ENCODE data around the gene NOL4L.

Gene NOL4L

GRCh38 chr20:32437391-32438074 is 147.6 kb downstream of the NOL4L start:
- DNase-seq: no peak

GRCh38 chr20:32436968-32437367 is 148.2 kb downstream of the NOL4L start:
- DNase-seq: no peak

GRCh38 chr20:32436142-32436861 is 148.8 kb downstream of the NOL4L start:
- no peak for DNase-seq

- DNase-seq: no peak
These were observed 149.6 kb downstream of the NOL4L start for GRCh38 chr20:32435449-32436107.

- DNase-seq: no peak
These were observed 150.7 kb downstream of the NOL4L start for GRCh38 chr20:32434434-32434833.

DNA sequence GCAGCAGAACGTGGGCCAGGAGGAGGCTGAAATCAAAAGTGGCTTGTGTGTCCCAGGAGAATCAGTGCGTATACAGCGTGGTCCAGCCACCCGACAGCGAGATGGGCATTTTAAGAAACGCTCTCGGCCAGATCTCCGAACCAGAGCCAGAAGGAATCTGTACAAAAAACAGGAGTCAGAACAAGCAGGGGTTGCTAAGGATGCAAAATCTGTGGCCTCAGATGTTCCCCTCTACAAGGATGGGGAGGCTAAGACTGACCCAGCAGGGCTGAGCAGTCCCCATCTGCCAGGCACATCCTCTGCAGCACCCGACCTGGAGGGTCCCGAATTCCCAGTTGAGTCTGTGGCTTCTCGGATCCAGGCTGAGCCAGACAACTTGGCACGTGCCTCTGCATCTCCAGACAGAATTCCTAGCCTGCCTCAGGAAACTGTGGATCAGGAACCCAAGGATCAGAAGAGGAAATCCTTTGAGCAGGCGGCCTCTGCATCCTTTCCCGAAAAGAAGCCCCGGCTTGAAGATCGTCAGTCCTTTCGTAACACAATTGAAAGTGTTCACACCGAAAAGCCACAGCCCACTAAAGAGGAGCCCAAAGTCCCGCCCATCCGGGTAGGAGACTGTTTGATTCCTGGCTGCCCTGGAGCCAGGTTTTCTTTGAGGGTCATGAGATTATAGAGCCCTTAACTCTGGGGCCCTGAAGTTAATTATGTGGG is 151.7 kb downstream of the NOL4L start:
- no peak for DNase-seq

DNA sequence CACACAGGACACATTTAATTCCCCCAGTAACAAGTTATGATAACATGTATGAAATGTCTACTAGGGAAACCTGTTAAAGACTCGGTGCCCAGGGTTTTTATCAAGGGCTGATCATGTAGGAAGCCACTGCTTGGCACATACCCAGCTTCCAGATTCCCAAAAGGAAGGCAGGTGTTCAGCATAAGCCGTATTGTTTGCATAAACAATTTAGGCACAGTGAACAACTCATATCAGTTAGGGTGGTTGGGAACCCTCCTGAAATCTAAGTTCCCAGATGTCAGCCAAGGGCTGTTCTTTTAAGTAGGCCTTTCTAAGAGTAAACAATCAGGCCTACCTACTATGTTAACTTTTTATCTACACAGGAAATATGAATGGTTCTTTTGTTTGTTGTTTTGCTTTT is 152.9 kb downstream of the NOL4L start:
- DNase-seq: no peak

DNA sequence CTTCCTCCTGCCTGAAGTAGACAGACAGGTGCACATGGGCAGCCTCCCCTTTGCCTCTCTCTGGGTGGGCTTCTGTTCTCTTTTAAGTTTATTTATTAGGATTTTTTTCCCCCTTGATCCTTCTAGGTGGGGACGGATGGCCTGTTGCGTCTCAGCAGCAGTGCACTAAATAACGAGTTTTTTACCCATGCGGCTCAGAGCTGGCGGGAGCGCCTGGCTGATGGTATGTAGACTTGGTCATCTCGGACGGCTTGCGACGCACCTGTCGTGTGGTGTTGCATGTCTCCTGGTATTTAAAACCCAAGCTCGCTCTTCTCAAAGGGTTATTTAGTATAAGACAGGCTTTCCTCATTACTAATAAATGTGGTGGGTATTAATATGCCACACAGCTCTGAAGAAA is 153.7 kb downstream of the NOL4L start:
- no peak for DNase-seq

DNA sequence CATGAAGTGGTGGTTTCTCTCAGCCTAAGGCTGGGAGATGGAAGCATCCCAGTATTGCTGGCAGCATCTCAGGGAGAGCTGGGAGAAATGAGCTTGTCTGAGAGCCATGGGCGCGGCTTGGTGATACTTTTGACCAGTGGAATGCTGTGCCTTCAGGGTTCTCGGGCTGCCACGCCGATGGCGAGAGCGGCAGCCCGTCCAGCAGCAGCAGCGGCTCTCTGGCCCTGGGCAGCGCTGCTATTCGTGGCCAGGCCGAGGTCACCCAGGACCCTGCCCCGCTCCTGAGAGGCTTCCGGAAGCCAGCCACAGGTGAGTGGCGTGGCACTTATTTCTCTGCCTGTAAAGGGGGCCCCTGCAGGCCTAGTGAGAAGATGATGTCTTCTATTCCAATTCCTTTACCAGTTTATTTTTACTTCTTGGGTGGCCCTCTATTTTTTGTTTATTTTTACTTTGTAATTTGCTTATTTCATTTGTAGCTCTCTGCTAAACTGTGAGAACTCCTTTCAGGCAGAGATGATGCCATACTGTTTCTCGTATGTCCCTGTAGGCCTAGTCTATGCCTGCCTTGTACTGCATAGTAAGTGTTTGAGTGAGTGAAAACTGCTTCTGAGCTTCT is 155.3 kb downstream of the NOL4L start:
- DNase-seq: no peak

- DNase-seq: no peak
These were observed 155.8 kb downstream of the NOL4L start for GRCh38 chr20:32429343-32429742.

DNA sequence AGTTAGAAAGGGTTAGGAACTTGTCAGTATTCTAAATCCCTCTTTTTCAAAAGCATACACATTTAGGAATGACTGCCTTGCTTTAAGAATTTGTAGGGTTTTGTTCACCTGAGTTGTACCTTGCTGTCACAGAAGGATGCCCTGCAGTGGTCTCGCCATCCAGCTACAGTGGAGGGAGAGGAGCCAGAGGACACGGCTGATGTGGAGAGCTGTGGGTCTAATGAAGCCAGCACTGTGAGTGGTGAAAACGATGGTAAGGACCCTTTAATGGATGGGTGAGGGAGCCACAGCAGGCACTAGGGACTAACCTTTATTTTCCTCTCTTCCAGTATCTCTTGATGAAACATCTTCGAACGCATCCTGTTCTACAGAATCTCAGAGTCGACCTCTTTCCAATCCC is 157.1 kb downstream of the NOL4L start:
- DNase-seq: no peak

- DNase-seq: no peak
These were observed 163.8 kb downstream of the NOL4L start for GRCh38 chr20:32421290-32421689.

DNA sequence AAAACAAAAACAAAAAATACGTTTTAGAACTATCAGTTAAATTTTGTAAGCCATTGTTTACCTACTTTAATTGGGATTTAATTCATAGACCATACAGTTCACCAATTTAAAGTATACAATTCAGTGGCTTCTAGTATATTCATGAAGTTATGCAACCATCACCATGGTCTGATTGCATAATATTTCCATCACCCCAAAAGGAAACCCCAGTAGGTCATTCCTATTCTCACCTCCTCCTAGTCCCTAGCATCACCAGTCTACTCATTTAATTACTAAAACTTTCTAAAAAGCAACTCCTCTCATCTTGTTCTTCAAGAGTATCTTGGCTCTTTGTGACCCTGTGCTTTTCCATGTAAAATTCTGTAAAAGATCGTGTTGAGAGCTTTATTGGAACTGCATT is 166.8 kb downstream of the NOL4L start:
- no peak for DNase-seq

- no peak for DNase-seq
These were observed 168.9 kb downstream of the NOL4L start for GRCh38 chr20:32416206-32416605.

GRCh38 chr20:32415494-32415893 is 169.6 kb downstream of the NOL4L start:
- no peak for DNase-seq

GRCh38 chr20:32411955-32412706 is 173.0 kb downstream of the NOL4L start:
- DNase-seq: no peak

GRCh38 chr20:32407131-32407750 is 177.9 kb downstream of the NOL4L start:
- peak; percentile 59 for DNase-seq

GRCh38 chr20:32406701-32407100 is 178.4 kb downstream of the NOL4L start:
- no peak for DNase-seq

DNA sequence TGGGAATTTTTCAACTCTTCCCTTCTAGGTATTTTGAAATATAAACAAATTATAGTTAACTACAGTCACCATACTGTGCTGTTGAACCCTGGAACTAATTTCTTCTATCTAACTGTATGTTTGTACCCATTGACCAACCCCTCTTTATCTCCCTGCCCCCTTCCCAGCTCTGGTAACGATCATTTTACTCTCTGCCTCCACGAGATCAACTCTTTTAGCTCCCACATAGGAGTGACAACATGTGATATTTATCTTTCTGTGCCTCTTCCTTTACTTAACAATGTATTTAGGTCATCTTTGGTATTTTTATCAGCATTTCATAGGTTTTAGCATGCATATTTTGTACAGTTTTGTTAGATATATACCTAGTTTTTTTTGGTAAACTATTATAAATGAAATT is 181.1 kb downstream of the NOL4L start:
- no peak for DNase-seq

DNA sequence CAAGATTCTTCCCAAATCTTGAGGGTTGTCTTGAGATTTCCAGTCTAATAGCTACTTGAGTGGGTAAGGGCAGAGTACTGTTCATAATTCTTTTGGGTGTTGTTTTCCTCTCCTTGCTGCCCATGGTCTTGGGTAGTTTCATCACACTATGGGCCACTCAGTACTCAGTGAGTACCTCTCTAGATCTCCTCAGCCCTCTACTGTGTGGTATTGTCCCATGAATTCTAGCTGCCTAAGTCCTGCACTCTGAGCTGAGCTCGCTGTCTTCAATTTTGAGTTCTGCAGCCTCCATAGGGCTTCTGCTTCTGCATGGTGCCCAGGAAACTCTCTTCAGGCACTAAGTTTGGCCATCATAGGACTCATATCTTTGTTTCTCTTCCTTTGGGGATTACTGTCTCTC is 184.7 kb downstream of the NOL4L start:
- no peak for DNase-seq

GRCh38 chr20:32397567-32398084 is 187.5 kb downstream of the NOL4L start:
- DNase-seq: no peak
